Liver (tissue), 3 donors: Measurements from ENCODE around the gene BCAS1.

Experiments used
- HNF4G ChIP-seq: IDR thresholded peaks from 2 replicates; pipeline ENCODE4 v1.6.1; 2016; ENCODE audit warnings: antibody characterized with exemption
- JUND ChIP-seq, 2 donors: IDR thresholded peaks; 2 replicates each; pipeline ENCODE4 v1.6.1; 2016; ENCODE audit warnings: antibody characterized with exemption in 2 of 2
- RAD21 ChIP-seq, 2 donors: IDR thresholded peaks; 2 replicates each; pipeline ENCODE4 v1.6.1; 2016; ENCODE audit warnings: antibody characterized with exemption in 2 of 2, mild to moderate bottlenecking in 2 of 2
- RXRA ChIP-seq, 2 donors: IDR thresholded peaks; 2 replicates each; pipeline ENCODE4 v1.6.1; 2017 to 2018; ENCODE audit warnings: antibody characterized with exemption in 2 of 2, mild to moderate bottlenecking in 1 of 2
- TF ChIP-seq, protein P1 (sequence below): fragments of 150-350 bp; IDR thresholded peaks from 2 replicates; pipeline ENCODE4 v1.5.1; 2017; ENCODE audit warnings: improper control_type of control experiment, low read depth, low read length; ENCODE audit not compliant: missing input control
- TF ChIP-seq, protein P2 (sequence below): IDR thresholded peaks from 2 replicates; pipeline ENCODE4 v1.6.1; 2016; ENCODE audit warnings: antibody characterized with exemption
- TF ChIP-seq, protein P3 (sequence below): IDR thresholded peaks from 2 replicates; pipeline ENCODE4 v1.6.1; 2016; ENCODE audit warnings: antibody characterized with exemption, mild to moderate bottlenecking
- TF ChIP-seq, protein P4 (sequence below): IDR thresholded peaks from 2 replicates; pipeline ENCODE4 v1.6.1; 2016; ENCODE audit warnings: antibody characterized with exemption
- donor health status: healthy.
- donor health status: healthy.

DNA sequence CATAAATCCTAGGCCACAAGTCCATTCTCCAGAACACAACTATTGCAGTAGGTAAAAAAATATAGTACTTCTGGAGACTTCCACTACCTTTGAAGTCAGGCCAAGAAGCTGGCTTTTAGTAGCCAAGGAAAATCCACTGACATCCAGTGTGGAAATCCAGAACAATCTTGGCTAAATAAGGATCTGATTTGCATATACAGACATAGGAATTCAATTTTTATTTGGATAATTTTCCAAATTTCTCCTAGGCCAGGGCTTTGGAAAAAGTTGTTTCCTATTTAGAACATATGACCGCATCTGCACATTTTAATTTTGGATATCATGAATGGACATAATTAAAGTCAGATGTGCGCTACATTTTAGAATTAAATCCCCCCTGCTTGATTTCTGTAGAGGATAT, 100.2 kb downstream of the BCAS1 start:
- TF ChIP-seq, protein P1, sequence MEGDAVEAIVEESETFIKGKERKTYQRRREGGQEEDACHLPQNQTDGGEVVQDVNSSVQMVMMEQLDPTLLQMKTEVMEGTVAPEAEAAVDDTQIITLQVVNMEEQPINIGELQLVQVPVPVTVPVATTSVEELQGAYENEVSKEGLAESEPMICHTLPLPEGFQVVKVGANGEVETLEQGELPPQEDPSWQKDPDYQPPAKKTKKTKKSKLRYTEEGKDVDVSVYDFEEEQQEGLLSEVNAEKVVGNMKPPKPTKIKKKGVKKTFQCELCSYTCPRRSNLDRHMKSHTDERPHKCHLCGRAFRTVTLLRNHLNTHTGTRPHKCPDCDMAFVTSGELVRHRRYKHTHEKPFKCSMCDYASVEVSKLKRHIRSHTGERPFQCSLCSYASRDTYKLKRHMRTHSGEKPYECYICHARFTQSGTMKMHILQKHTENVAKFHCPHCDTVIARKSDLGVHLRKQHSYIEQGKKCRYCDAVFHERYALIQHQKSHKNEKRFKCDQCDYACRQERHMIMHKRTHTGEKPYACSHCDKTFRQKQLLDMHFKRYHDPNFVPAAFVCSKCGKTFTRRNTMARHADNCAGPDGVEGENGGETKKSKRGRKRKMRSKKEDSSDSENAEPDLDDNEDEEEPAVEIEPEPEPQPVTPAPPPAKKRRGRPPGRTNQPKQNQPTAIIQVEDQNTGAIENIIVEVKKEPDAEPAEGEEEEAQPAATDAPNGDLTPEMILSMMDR = no peak
- TF ChIP-seq RXRA (IDR thresholded peaks at IDR 0.05) = no peak
- TF ChIP-seq, protein P2, sequence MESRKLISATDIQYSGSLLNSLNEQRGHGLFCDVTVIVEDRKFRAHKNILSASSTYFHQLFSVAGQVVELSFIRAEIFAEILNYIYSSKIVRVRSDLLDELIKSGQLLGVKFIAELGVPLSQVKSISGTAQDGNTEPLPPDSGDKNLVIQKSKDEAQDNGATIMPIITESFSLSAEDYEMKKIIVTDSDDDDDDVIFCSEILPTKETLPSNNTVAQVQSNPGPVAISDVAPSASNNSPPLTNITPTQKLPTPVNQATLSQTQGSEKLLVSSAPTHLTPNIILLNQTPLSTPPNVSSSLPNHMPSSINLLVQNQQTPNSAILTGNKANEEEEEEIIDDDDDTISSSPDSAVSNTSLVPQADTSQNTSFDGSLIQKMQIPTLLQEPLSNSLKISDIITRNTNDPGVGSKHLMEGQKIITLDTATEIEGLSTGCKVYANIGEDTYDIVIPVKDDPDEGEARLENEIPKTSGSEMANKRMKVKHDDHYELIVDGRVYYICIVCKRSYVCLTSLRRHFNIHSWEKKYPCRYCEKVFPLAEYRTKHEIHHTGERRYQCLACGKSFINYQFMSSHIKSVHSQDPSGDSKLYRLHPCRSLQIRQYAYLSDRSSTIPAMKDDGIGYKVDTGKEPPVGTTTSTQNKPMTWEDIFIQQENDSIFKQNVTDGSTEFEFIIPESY = no peak
- no peak for TF ChIP-seq JUND (IDR thresholded peaks at IDR 0.05)
- TF ChIP-seq, protein P3, sequence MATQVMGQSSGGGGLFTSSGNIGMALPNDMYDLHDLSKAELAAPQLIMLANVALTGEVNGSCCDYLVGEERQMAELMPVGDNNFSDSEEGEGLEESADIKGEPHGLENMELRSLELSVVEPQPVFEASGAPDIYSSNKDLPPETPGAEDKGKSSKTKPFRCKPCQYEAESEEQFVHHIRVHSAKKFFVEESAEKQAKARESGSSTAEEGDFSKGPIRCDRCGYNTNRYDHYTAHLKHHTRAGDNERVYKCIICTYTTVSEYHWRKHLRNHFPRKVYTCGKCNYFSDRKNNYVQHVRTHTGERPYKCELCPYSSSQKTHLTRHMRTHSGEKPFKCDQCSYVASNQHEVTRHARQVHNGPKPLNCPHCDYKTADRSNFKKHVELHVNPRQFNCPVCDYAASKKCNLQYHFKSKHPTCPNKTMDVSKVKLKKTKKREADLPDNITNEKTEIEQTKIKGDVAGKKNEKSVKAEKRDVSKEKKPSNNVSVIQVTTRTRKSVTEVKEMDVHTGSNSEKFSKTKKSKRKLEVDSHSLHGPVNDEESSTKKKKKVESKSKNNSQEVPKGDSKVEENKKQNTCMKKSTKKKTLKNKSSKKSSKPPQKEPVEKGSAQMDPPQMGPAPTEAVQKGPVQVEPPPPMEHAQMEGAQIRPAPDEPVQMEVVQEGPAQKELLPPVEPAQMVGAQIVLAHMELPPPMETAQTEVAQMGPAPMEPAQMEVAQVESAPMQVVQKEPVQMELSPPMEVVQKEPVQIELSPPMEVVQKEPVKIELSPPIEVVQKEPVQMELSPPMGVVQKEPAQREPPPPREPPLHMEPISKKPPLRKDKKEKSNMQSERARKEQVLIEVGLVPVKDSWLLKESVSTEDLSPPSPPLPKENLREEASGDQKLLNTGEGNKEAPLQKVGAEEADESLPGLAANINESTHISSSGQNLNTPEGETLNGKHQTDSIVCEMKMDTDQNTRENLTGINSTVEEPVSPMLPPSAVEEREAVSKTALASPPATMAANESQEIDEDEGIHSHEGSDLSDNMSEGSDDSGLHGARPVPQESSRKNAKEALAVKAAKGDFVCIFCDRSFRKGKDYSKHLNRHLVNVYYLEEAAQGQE = no peak
- TF ChIP-seq RAD21 (IDR thresholded peaks at IDR 0.05) = no peak
- TF ChIP-seq, protein P4, sequence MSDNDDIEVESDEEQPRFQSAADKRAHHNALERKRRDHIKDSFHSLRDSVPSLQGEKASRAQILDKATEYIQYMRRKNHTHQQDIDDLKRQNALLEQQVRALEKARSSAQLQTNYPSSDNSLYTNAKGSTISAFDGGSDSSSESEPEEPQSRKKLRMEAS = no peak
- no peak for TF ChIP-seq HNF4G
